GM21576 (cell line): ENCODE results near the gene TSPAN17.

Source experiments
- ATAC-seq: cut with Tn5 transposase; IDR thresholded peaks from one replicate; pipeline ENCODE4 v1.9.1; 2021; ENCODE audit warnings: mild to moderate bottlenecking, moderate library complexity; ENCODE audit not compliant: unreplicated experiment

The TSPAN17 gene

GRCh38 chr5:176702671-176703641, 55.7 kb downstream of the TSPAN17 start:
- ATAC-seq = no peak

- no peak for ATAC-seq
Observed at GRCh38 chr5:176703857-176704256, 56.6 kb downstream of the TSPAN17 start.

- no peak for ATAC-seq
Observed at GRCh38 chr5:176704355-176704754, 57.1 kb downstream of the TSPAN17 start.

- ATAC-seq = no peak
Observed at GRCh38 chr5:176704817-176705216, 57.5 kb downstream of the TSPAN17 start.
